ENCODE measurements around the gene MDGA2.

MDGA2 gene

GRCh38 chr14:47277703-47278102, 397.7 kb downstream of the MDGA2 start:
- TF ChIP-seq CTCF (IDR thresholded peaks at IDR 0.05) (no peak), ZFX (IDR thresholded peaks at IDR 0.05; ENCODE audit: borderline replicate concordance) (no peak)
- H3K27ac ChIP-seq = no peak overlapping the region

GRCh38 chr14:47276931-47277330, 398.5 kb downstream of the MDGA2 start:
- TF ChIP-seq ZFX (IDR thresholded peaks at IDR 0.05; ENCODE audit: borderline replicate concordance) = no peak
- no peak for TF ChIP-seq CTCF (IDR thresholded peaks at IDR 0.05)
- no peak overlapping the region for H3K27ac ChIP-seq

GRCh38 chr14:47273939-47274338, 401.5 kb downstream of the MDGA2 start:
- no peak overlapping the region for H3K27ac ChIP-seq
- no peak for TF ChIP-seq ZFX (IDR thresholded peaks at IDR 0.05; ENCODE audit: borderline replicate concordance)
- TF ChIP-seq CTCF (IDR thresholded peaks at IDR 0.05) = no peak

GRCh38 chr14:47270715-47271114, 404.7 kb downstream of the MDGA2 start:
- no peak overlapping the region for H3K27ac ChIP-seq
- TF ChIP-seq CTCF (IDR thresholded peaks at IDR 0.05) (no peak), ZFX (IDR thresholded peaks at IDR 0.05; ENCODE audit: borderline replicate concordance) (no peak)

GRCh38 chr14:47269756-47270492, 405.5 kb downstream of the MDGA2 start:
- no peak overlapping the region for H3K27ac ChIP-seq
- TF ChIP-seq ZFX (IDR thresholded peaks at IDR 0.05; ENCODE audit: borderline replicate concordance) (no peak), CTCF (IDR thresholded peaks at IDR 0.05) (no peak)

- no peak overlapping the region for H3K27ac ChIP-seq
- TF ChIP-seq CTCF (IDR thresholded peaks at IDR 0.05) (no peak), ZFX (IDR thresholded peaks at IDR 0.05; ENCODE audit: borderline replicate concordance) (no peak)
These were observed 410.6 kb downstream of the MDGA2 start for GRCh38 chr14:47264842-47265241.

- H3K27ac ChIP-seq = no peak overlapping the region
- TF ChIP-seq ZFX (IDR thresholded peaks at IDR 0.05; ENCODE audit: borderline replicate concordance) (no peak), CTCF (IDR thresholded peaks at IDR 0.05) (no peak)
These were observed 412.6 kb downstream of the MDGA2 start for GRCh38 chr14:47262801-47263200.
